ENCODE results near the gene SPINK2.

- no peak for TF ChIP-seq CTCF (conservative IDR thresholded peaks at IDR 0.05 in 1 of 2, IDR thresholded peaks at IDR 0.05 in 1 of 2; ENCODE audit: low read depth in 1 of 2, low read length in 2 of 2)
- TF ChIP-seq EZH2 (IDR thresholded peaks at IDR 0.05; ENCODE audit: low read length, missing control alignments) = no peak
Measured at GRCh38 chr4:56817840-56818491, 3.5 kb downstream of the SPINK2 start.
